Kidney (tissue), 14 donors: ENCODE data around the gene SARS1. TPM values are rescaled to one million over a fixed set of nuclear protein-coding genes. Genes with fewer than 3 reads are reported as not detected.

ENCODE experiments used
- DNase-seq, 5 donors: peaks; one replicate each; pipeline ENCODE4 v3.0.0-alpha.2; 2013 to 2020
- FAIRE-seq: peaks from 2 replicates; lab custom pipeline; 2012; peaks lifted over from hg19 to GRCh38; lab: Jason Lieb, UNC
- H3K27ac ChIP-seq, 2 donors: one replicate each; pipeline ENCODE4 v1.7.0; 2013; ENCODE audit warnings: low read depth in 2 of 2, low read length in 2 of 2, inconsistent platforms in 1 of 2
- H3K27me3 ChIP-seq: one replicate; pipeline ENCODE4 v1.7.1; 2013; ENCODE audit warnings: low read length, inconsistent platforms; ENCODE audit not compliant: control insufficient read depth, insufficient read depth
- H3K36me3 ChIP-seq, 3 donors: one replicate each; pipeline versions ENCODE4 v1.7.0 to v1.7.1; 2013; ENCODE audit warnings: low read length in 3 of 3, control low read depth in 1 of 3, inconsistent platforms in 1 of 3; ENCODE audit not compliant: insufficient read depth in 3 of 3, control insufficient read depth in 2 of 3
- H3K4me1 ChIP-seq, 3 donors: one replicate each; pipeline versions ENCODE4 v1.7.0 to v1.7.1; 2013; ENCODE audit warnings: low read length in 3 of 3, inconsistent platforms in 1 of 3, low read depth in 1 of 3; ENCODE audit not compliant: control insufficient read depth in 2 of 3, insufficient read depth in 2 of 3
- H3K4me3 ChIP-seq, 3 donors: one replicate each; pipeline versions ENCODE4 v1.7.0 to v1.8.1; 2013; ENCODE audit warnings: low read length in 3 of 3, control low read depth in 1 of 3, inconsistent platforms in 1 of 3
- H3K9ac ChIP-seq, 3 donors: one replicate each; pipeline versions ENCODE4 v1.7.0 to v1.7.1; 2013; ENCODE audit warnings: low read length in 3 of 3, control low read depth in 1 of 3, inconsistent platforms in 1 of 3
- H3K9me3 ChIP-seq, 3 donors: one replicate each; pipeline versions ENCODE4 v1.7.0 to v1.7.1; 2013; ENCODE audit warnings: low read length in 3 of 3, control low read depth in 1 of 3, inconsistent platforms in 1 of 3; ENCODE audit not compliant: control insufficient read depth in 2 of 3, insufficient read depth in 1 of 3
- CTCF ChIP-seq: IDR thresholded peaks from 3 replicates; pipeline ENCODE4 v1.5.1; 2012; ENCODE audit warnings: mild to moderate bottlenecking, moderate library complexity, borderline replicate concordance; ENCODE audit not compliant: insufficient read depth; ENCODE audit errors: extremely low read depth
- intact Hi-C: fragments of 100-400 bp; cut with DNase I; formaldehyde crosslinking; loops from one replicate; pipeline ENCODE4 v1.11.1; 2022
- polyA plus RNA-seq: library from polyadenylated mRNA; stranded (reverse); fragments of 350-450 nt; fragmentation: Illumina TruSeq; extraction: RNeasy Lipid Tissue Mini Kit (QIAGEN cat#74804); gene quantifications from one replicate; pipeline ENCODE4 v1.2.3, GENCODE V29; 2014; ENCODE audit warnings: low read depth, low replicate concordance; ENCODE audit not compliant: insufficient read depth
- total RNA-seq: library from RNA; stranded (reverse); fragmentation: NEBNext Ultra II Directional; extraction: Animal tissue kit (Norgen Biotek cat#: 25700); gene quantifications from one replicate; pipeline ENCODE4 v1.2.1, GENCODE V29; 2021
- donor health status: control.
- donor health status: control.
- donor health status: control.
- donor health status: control.
- donor health status: control.
- donor health status: DM: yes; HTN: yes; CAD: no.
- donor health status: Normal renal cell carcinoma (clear cell type).

SARS1 gene
- total and polyA plus RNA-seq, 2 donors from 2014 or later, result 114 to 181 TPM

GRCh38 chr1:109184687-109185086 lies 29.0 kb upstream of the SARS1 start:
- no peak overlapping the region for H3K9ac ChIP-seq
- H3K4me1 ChIP-seq, result peaks cover 11 to 21% (median 13%) of the 10 kb centered on the region in 3 donors
- intact Hi-C loops, result no loop called here
- H3K27me3 ChIP-seq, result no peaks in the 10 kb centered on the region
- no peak for DNase-seq
- FAIRE-seq, result no peak
- H3K36me3 ChIP-seq, result no peaks in the 10 kb centered on the region
- H3K9me3 ChIP-seq, result no peaks in the 10 kb centered on the region
- no peak for TF ChIP-seq CTCF
- H3K4me3 ChIP-seq, result no peak overlapping the region
- no peak overlapping the region for H3K27ac ChIP-seq

GRCh38 chr1:109185357-109185756 lies 28.4 kb upstream of the SARS1 start:
- Histone ChIP-seq H3K4me1 (peaks cover 11 to 21% (median 13%) of the 10 kb centered on the region in 3 donors), H3K36me3 (no peaks in the 10 kb centered on the region), H3K4me3 (no peak overlapping the region), H3K27ac (no peak overlapping the region), H3K27me3 (no peaks in the 10 kb centered on the region), H3K9me3 (no peaks in the 10 kb centered on the region), H3K9ac (no peak overlapping the region)
- intact Hi-C loops, result no loop called here
- no peak for TF ChIP-seq CTCF
- DNase-seq (no peak), FAIRE-seq (no peak)

GRCh38 chr1:109185990-109186732 lies 27.6 kb upstream of the SARS1 start:
- DNase-seq, result no peak

More at GRCh38 chr1:109185990-109186732, 27.6 kb upstream of the SARS1 start:
- TF ChIP-seq CTCF, result no peak
- intact Hi-C loops, result no loop called here
- Histone ChIP-seq H3K36me3 (no peaks in the 10 kb centered on the region), H3K27ac (no peak overlapping the region), H3K4me1 (peaks cover 6 to 19% (median 11%) of the 10 kb centered on the region in 3 donors), H3K27me3 (no peaks in the 10 kb centered on the region), H3K9me3 (no peaks in the 10 kb centered on the region), H3K4me3 (no peak overlapping the region), H3K9ac (no peak overlapping the region)
- no peak for FAIRE-seq
